Stimulated activated CD4-positive, alpha-beta T cell treated with anti-CD3 and anti-CD28 coated beads, Interleukin-15, amount 100 ng/mL, for 1 hour (primary cell): ENCODE results near the gene VKORC1L1.
"Not testable (repeated sequence)": the region's sequence is repeated elsewhere in the genome, so short reads cannot be mapped to it uniquely, and the experiment has no call there.

ENCODE experiments used
- DNase-seq, 2 donors: peaks; one replicate each; pipeline ENCODE4 v3.0.0-alpha.2; 2020; ENCODE audit warnings: low read depth in 1 of 2, low spot score in 1 of 2

VKORC1L1 gene

GRCh38 chr7:65937296-65937695 lies 64.4 kb downstream of the VKORC1L1 start:
- DNase-seq, result no peak

GRCh38 chr7:65938336-65938895 lies 65.5 kb downstream of the VKORC1L1 start:
- no peak for DNase-seq

- DNase-seq, result not testable (repeated sequence)
These were observed 72.9 kb downstream of the VKORC1L1 start for GRCh38 chr7:65945787-65946186.

- DNase-seq, result no peak
These were observed 74.0 kb downstream of the VKORC1L1 start for GRCh38 chr7:65946904-65947303.

- DNase-seq, result no peak
These were observed 79.1 kb downstream of the VKORC1L1 start for GRCh38 chr7:65951837-65952578.

- no peak for DNase-seq
These were observed 80.3 kb downstream of the VKORC1L1 start for GRCh38 chr7:65953001-65953720.

- DNase-seq, result no peak
These were observed 81.1 kb downstream of the VKORC1L1 start for GRCh38 chr7:65953890-65954450.

GRCh38 chr7:65955718-65956117 lies 82.8 kb downstream of the VKORC1L1 start:
- DNase-seq, result no peak

GRCh38 chr7:65960351-65961074 lies 87.6 kb downstream of the VKORC1L1 start:
- no peak for DNase-seq

GRCh38 chr7:65962033-65962432 lies 89.2 kb downstream of the VKORC1L1 start:
- no peak for DNase-seq

- not testable (repeated sequence) for DNase-seq
These were observed 91.8 kb downstream of the VKORC1L1 start for GRCh38 chr7:65964671-65965070.

GRCh38 chr7:65966146-65966545 lies 93.3 kb downstream of the VKORC1L1 start:
- no peak for DNase-seq

GRCh38 chr7:65967361-65968155 lies 94.7 kb downstream of the VKORC1L1 start:
- DNase-seq, result no peak

GRCh38 chr7:65968256-65969185 lies 95.6 kb downstream of the VKORC1L1 start:
- DNase-seq, result no peak

GRCh38 chr7:65971021-65971420 lies 98.1 kb downstream of the VKORC1L1 start:
- no peak for DNase-seq

GRCh38 chr7:65972976-65973375 lies 100.1 kb downstream of the VKORC1L1 start:
- no peak for DNase-seq

- DNase-seq, result no peak
These were observed 101.4 kb downstream of the VKORC1L1 start for GRCh38 chr7:65974191-65974801.

GRCh38 chr7:65974876-65975275 lies 102.0 kb downstream of the VKORC1L1 start:
- no peak for DNase-seq
